EH (cell line): ENCODE measurements around the gene DENND4C.

ENCODE experiments used
- DNase-seq: peaks from one replicate; pipeline ENCODE4 v3.0.0-alpha.2; 2015; ENCODE audit warnings: low read depth

DENND4C gene

GRCh38 chr9:19269582-19269981, 39.1 kb downstream of the DENND4C start:
- DNase-seq = peak; percentile 15

- DNase-seq = no peak
Measured at GRCh38 chr9:19270421-19270949, 40.0 kb downstream of the DENND4C start.

DNA sequence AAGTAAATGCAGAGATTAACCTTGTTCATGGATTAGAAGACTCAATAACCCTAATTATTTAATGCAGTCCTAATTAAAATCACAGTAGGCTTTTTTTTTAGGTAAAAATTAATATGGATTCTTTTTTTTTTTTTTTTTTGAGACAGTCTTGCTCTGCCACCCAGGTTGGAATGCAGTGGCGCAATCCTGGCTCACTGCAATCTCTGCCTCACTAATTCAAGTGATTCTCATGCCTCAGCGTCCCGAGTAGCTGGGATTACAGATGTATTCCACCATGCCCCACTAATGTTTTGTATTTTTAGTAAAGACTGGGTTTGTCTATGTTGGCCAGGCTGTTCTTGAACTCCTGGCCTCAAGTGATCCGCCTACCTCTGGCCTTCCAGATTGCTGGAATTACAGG, 40.6 kb downstream of the DENND4C start:
- peak; percentile 6 for DNase-seq

DNA sequence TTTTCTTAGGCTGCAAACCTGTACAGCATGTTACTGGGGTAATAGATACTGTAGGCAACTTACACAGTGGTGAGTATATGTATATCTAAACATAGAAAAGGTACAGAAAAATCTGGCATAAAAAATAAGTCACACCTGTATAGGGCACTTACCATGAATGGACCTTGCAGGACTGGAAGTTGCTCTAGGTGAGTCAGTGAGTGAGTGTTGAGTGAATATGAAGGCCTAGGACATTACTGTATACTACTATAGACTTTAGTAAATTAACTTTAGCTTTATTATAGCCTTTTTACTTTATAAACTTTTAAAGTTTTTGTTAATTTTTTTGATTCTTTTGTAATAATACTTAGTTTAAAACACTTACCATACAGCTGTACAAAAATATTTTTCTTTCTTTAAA, 51.3 kb downstream of the DENND4C start:
- DNase-seq = no peak

DNA sequence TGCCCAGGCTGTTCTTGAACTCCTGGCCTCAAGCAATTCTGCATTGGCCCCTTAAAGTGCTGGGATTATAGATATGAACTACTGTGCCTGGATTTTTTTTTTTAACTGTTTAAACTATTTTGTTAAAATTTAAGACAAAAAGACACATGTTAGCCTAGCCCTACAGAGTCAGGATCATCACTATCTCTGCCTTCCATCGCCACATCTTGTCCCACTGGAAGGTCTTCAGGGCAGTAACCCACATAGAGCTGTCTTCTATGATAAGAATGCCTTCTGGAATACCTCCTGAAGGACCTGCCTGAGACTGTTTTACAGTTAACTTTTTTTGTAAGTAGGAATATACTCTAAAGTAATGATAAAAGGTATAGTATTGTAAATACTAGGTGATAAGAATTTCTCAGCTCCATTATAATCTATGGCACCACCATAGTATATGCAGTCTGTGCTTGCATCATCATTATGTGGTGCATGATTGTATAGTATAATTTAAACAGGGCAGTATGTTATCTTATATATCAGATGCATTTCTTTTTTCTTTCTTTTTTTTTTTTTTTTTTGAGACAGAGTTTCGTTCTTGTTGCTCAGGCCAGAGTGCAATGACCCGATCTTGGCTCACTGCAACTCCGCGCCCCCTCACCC, 52.7 kb downstream of the DENND4C start:
- DNase-seq = no peak

- DNase-seq = no peak
Measured at GRCh38 chr9:19284729-19285128, 54.2 kb downstream of the DENND4C start.

DNA sequence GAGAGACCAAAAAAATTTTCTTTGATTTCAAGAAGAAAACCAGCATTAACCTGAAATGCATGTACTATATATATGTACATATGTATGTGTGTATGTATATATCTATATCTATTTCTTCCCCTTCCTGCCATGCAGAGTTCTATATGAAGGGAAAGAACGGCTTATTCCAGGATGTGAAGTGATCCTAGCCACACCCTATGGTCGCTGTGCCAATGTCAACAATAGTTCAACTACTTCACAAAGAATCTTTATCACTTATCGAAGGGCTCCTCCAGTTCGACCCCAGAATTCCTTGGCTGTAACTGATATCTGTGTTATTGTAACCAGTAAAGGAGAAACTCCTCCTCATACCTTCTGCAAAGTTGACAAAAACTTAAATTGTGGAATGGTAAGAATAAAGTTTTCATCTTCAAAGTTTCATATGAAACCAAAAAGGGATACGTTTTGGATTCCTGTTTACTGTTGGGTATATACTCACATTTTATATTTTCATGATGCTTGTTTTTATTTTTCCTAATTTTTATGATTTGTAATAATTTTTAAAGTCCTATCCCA, 56.2 kb downstream of the DENND4C start:
- DNase-seq = peak; percentile 20

- no peak for DNase-seq
Measured at GRCh38 chr9:19288081-19288480, 57.6 kb downstream of the DENND4C start.

- DNase-seq = no peak
Measured at GRCh38 chr9:19290103-19290502, 59.6 kb downstream of the DENND4C start.

DNA sequence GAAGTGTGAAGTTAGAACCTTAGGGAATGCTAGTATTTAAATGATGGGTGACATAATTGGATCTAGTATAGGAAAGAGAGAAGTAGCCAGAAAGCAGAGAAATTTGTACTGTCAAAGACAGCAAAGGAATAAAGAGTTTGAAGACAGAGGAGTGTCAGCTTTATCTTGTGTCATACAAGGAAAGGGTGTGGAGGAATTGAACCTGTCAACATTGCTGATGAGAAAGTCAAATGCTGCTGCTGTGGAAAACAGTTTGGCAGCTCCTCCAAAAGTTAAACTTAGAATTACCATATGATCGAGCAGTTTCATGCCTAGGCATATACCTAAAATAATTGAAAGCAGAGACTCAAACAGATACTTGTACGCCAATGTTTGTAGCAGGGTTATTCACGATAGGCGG, 63.7 kb downstream of the DENND4C start:
- no peak for DNase-seq

DNA sequence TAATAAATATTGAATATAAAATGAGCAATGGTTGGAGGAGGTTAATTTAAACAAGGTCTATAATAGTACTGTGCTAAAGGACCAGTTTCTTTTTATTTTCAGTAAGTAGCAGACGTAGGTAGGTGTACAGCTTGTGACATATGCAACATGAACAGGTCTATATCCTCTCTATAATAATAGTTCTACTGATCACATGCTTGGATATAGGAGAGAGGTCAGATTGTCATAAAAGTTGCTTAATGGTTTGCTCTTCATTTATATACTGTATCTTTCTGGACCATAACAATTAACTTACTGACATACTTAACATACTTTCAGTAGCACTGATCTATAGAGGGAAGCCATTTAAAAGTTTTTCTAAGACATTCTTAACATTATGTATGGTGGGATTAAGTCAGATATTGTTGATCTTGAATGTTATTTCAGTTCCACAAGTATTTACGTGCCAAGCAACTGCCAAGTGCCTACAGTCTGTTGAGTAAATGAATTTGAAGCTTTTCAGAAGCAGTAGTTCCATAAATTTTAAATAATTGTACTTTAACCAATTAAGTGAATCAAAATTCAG, 68.0 kb downstream of the DENND4C start:
- DNase-seq = peak; percentile 57

- no peak for DNase-seq
Measured at GRCh38 chr9:19303216-19303615, 72.7 kb downstream of the DENND4C start.

- DNase-seq = no peak
Measured at GRCh38 chr9:19306568-19306967, 76.1 kb downstream of the DENND4C start.

DNA sequence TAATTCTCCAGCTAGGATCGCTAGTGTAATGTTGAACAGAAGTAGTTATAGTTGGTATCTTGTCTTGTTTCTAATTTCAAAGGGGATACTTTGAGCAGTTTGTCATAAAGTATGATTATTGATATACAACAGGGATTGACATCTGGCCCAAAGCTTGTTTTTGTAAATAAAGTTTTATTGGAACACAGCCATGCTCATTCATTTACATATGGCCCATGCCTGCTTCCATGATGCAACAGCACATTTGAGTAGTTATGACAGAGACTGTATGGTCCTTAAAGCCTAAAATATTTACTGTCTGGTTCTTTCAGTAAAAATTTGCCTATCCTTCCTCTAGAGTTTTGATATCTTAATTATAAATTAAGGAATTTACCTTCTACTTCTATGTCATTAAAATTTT, 79.8 kb downstream of the DENND4C start:
- DNase-seq = no peak

DNA sequence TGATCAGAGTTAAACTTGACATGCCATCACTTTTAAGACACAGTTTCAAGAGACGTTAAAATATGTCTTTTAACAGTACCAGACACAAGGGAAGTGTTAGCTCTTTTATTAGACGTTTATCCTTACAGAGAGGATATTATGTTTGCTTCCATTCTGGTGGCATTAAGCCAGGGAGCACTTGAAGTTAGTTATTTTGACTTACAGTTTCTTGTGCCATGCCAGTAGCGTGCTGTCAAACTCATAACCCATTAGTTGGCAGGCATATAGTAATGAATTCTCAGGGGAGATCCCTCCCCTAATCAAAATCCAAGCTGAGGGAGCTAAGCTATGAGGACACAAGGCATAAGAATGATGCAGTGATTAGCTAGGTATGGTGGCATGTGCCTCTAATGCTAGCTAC, 83.1 kb downstream of the DENND4C start:
- DNase-seq = no peak

DNA sequence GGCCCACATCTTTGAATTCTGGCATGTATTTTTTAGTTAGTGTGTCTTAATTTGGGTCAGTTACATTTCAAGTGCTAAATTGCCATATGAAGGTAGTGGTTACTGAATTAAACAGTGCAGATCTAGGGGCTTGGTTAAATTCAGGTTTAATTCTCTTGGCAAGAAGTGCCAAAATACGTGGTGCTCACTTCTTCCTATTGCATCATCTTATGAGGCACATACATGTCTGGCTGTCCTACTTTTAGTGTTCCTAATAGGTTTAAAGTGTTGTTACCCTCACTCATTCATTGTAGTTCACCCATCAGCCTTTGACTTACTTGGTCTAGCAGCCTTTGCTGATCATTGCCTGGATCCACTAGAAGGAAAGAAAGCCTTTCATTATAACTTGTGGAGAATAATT, 90.0 kb downstream of the DENND4C start:
- no peak for DNase-seq

GRCh38 chr9:19331877-19332276, 101.4 kb downstream of the DENND4C start:
- no peak for DNase-seq

- DNase-seq = no peak
Measured at GRCh38 chr9:19336166-19336565, 105.7 kb downstream of the DENND4C start.

- DNase-seq = peak; percentile 2
Measured at GRCh38 chr9:19342947-19343346, 112.5 kb downstream of the DENND4C start.

DNA sequence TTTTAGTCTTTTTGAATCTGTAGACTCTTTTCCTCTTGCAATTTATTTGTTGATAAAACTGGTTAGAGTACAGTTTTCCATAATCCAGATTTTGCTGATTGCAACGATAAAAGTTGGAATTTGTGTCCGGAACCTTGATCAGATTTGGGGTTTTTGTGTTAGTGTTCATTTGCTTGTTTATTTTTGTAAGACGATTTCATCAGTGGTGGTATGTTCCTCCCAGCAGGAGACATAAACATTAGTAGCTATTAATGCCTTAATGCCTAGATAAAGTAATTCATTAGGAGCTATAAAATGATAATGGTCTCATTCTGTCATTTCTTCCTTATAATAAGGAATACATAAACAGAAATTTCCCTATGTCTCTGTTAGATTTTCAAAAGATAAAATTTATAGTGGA, 128.2 kb downstream of the DENND4C start:
- DNase-seq = peak; percentile 43

GRCh38 chr9:19369107-19369506, 138.6 kb downstream of the DENND4C start:
- no peak for DNase-seq

DNA sequence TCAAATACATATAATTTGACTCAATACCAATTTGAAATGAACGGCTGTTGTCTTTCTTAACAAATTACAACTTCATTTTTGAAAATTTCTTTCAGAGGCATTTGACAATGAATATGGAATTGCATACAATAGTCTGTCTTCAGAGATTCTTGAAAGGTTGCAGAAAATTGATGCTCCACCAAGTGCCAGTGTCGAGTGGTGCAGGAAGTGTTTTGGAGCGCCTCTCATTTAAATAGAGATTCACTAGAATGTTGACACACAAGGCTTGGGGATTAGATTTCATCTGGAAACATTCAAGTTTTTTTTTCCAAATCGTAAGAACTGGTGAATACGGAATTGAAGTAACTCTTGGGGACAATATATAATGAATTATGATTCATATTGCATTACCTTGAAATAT, 141.4 kb downstream of the DENND4C start:
- DNase-seq = no peak

GRCh38 chr9:19372567-19372966, 142.1 kb downstream of the DENND4C start:
- DNase-seq = no peak

DNA sequence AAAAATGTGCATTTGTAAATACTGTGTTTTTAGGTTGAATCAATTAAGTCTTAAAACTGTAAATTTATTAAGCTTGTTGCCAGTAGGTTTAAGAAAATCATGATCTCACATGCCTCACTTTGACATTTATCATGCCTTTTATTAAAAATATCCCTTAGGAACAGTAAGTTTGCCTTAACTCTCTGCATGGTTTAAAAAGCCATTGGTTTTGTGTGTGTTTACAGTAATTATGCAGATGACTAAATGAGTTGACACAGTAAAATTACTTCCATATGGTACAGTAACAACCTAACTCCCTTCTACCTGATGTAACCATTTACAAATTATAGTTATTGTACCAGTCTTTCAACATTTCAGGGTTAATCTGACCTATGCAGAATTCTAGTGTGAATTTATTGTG, 143.0 kb downstream of the DENND4C start:
- DNase-seq = peak; percentile 15
